Upper lobe of right lung (tissue), 1 donor: ENCODE results near the gene MRTFA. TPM values are rescaled to one million over a fixed set of nuclear protein-coding genes. Genes with fewer than 3 reads are reported as not detected.

ENCODE experiments used
- ATAC-seq: fragments of 200-7000 bp; cut with Tn5 transposase; one replicate; pipeline ENCODE4 v1.9.1; 2020; ENCODE audit warnings: mild to moderate bottlenecking, moderate library complexity
- DNase-seq: peaks from one replicate; pipeline ENCODE4 v3.0.0-alpha.2; 2020
- H3K27ac ChIP-seq: fragments of 200-600 bp; one replicate; pipeline ENCODE4 v1.8.0; 2022
- H3K27me3 ChIP-seq: fragments of 200-600 bp; one replicate; pipeline ENCODE4 v1.8.0; 2022; ENCODE audit warnings: mild to moderate bottlenecking
- H3K36me3 ChIP-seq: fragments of 200-600 bp; one replicate; pipeline ENCODE4 v1.8.0; 2022
- H3K4me1 ChIP-seq: fragments of 200-600 bp; one replicate; pipeline ENCODE4 v1.8.0; 2022
- H3K4me3 ChIP-seq: fragments of 200-600 bp; one replicate; pipeline ENCODE4 v1.8.0; 2022; ENCODE audit warnings: mild to moderate bottlenecking
- H3K9me3 ChIP-seq: fragments of 200-600 bp; one replicate; pipeline ENCODE4 v1.8.0; 2022
- intact Hi-C: fragments of 100-400 bp; cut with DNase I; formaldehyde crosslinking; loops from one replicate; pipeline ENCODE4 v1.11.0; 2022
- total RNA-seq: library from RNA; stranded (reverse); fragmentation: NEBNext Ultra II Directional; extraction: Animal tissue kit (Norgen Biotek cat#: 25700); gene quantifications from one replicate; pipeline ENCODE4 v1.2.1, GENCODE V29; 2021
- TF ChIP-seq, protein P1 (sequence below): fragments of 200-600 bp; IDR thresholded peaks from one replicate; pipeline ENCODE4 v1.8.0; 2022; ENCODE audit warnings: antibody characterized with exemption
- donor health status: DM: no; HTN: yes; CAD: no; lungs with severe emphysema.

The MRTFA gene
- total RNA-seq, 1 donor from 2014 or later = 60.4 TPM

GRCh38 chr22:40410731-40411505, 225.6 kb downstream of the MRTFA start:
- ATAC-seq (no peak), DNase-seq (peak; percentile 53)
- TF ChIP-seq, protein P1, sequence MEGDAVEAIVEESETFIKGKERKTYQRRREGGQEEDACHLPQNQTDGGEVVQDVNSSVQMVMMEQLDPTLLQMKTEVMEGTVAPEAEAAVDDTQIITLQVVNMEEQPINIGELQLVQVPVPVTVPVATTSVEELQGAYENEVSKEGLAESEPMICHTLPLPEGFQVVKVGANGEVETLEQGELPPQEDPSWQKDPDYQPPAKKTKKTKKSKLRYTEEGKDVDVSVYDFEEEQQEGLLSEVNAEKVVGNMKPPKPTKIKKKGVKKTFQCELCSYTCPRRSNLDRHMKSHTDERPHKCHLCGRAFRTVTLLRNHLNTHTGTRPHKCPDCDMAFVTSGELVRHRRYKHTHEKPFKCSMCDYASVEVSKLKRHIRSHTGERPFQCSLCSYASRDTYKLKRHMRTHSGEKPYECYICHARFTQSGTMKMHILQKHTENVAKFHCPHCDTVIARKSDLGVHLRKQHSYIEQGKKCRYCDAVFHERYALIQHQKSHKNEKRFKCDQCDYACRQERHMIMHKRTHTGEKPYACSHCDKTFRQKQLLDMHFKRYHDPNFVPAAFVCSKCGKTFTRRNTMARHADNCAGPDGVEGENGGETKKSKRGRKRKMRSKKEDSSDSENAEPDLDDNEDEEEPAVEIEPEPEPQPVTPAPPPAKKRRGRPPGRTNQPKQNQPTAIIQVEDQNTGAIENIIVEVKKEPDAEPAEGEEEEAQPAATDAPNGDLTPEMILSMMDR = no peak
- Histone ChIP-seq H3K4me3 (no peak overlapping the region), H3K36me3 (peaks cover 66% of the 10 kb centered on the region), H3K27me3 (no peaks in the 10 kb centered on the region), H3K9me3 (no peaks in the 10 kb centered on the region), H3K27ac (no peak overlapping the region), H3K4me1 (peaks cover 10% of the 10 kb centered on the region)
- intact Hi-C loops = no loop called here

DNA sequence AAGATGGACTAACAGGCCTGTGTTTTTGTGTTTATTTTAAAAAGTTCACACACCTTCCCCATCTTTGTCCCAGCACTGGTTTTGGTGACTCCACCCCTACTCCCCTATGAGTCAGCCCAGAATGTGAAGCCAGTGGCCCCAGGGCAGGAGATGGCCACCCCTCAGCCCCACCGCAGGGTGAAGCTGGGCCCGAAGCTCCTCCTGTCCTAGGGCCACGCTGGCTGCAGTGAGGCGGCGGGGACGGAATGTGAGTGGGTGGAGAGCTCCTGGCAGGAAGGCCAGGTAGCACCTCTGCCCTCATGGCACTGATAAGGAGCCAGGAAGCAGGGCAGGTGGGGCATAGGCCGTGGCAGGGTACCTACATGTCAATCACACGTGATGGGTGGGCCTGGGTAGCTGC, 226.2 kb downstream of the MRTFA start:
- Histone ChIP-seq H3K27ac (no peak overlapping the region), H3K4me3 (no peak overlapping the region), H3K4me1 (peaks cover 3% of the 10 kb centered on the region), H3K27me3 (no peaks in the 10 kb centered on the region), H3K36me3 (peaks cover 72% of the 10 kb centered on the region), H3K9me3 (no peaks in the 10 kb centered on the region)
- DNase-seq = peak; percentile 42
- TF ChIP-seq, protein P1 = no peak
- intact Hi-C loops = no loop called here
- ATAC-seq = no peak

GRCh38 chr22:40409613-40410113, 226.9 kb downstream of the MRTFA start:
- TF ChIP-seq, protein P1 = no peak
- H3K9me3 ChIP-seq = no peaks in the 10 kb centered on the region
- ATAC-seq (no peak), DNase-seq (no peak)
- peaks cover 79% of the 10 kb centered on the region for H3K36me3 ChIP-seq
- peaks cover 3% of the 10 kb centered on the region for H3K4me1 ChIP-seq
- H3K27ac ChIP-seq = no peak overlapping the region
- H3K27me3 ChIP-seq = no peaks in the 10 kb centered on the region
- H3K4me3 ChIP-seq = no peak overlapping the region
- intact Hi-C loops = no loop called here

- DNase-seq (peak; percentile 57), ATAC-seq (no peak)
- H3K4me1 ChIP-seq = peaks cover under 1% of the 10 kb centered on the region
- no peaks in the 10 kb centered on the region for H3K9me3 ChIP-seq
- H3K4me3 ChIP-seq = no peak overlapping the region
- no peaks in the 10 kb centered on the region for H3K27me3 ChIP-seq
- H3K27ac ChIP-seq = no peak overlapping the region
- intact Hi-C loops = no loop called here
- TF ChIP-seq, protein P1 = no peak
- H3K36me3 ChIP-seq = peaks cover 86% of the 10 kb centered on the region
Measured at GRCh38 chr22:40408718-40409612, 227.6 kb downstream of the MRTFA start.

GRCh38 chr22:40407831-40408717, 228.4 kb downstream of the MRTFA start:
- Histone ChIP-seq H3K4me3 (no peak overlapping the region), H3K4me1 (no peaks in the 10 kb centered on the region), H3K27ac (no peak overlapping the region), H3K27me3 (no peaks in the 10 kb centered on the region), H3K9me3 (no peaks in the 10 kb centered on the region), H3K36me3 (peaks cover 86% of the 10 kb centered on the region)
- TF ChIP-seq, protein P1 = no peak
- ATAC-seq (no peak), DNase-seq (peak; percentile 58)
- intact Hi-C loops = no loop called here
